HS-5 (cell line): ENCODE measurements around the gene VASH2.
"Not testable (repeated sequence)": the region's sequence is repeated elsewhere in the genome, so short reads cannot be mapped to it uniquely, and the experiment has no call there.

ENCODE experiments used
- DNase-seq: peaks from one replicate; pipeline ENCODE4 v3.0.0-alpha.2; 2012; ENCODE audit warnings: low read depth

Gene VASH2

GRCh38 chr1:212950243-212951125, at the start of gene VASH2:
VASH2 (plus strand) TSS chr1:212950541; CDS start chr1:212951543, 1,002 bp downstream.
- DNase-seq, result peak; percentile 37

GRCh38 chr1:212901290-212901689, 49.1 kb upstream of the VASH2 start:
- no peak for DNase-seq

- no peak for DNase-seq
These were observed 48.3 kb upstream of the VASH2 start for GRCh38 chr1:212902054-212902453.

GRCh38 chr1:212903664-212904063, 46.7 kb upstream of the VASH2 start:
- no peak for DNase-seq

GRCh38 chr1:212908071-212908470, 42.3 kb upstream of the VASH2 start:
- not testable (repeated sequence) for DNase-seq

- DNase-seq, result no peak
These were observed 41.4 kb upstream of the VASH2 start for GRCh38 chr1:212908971-212909370.

- no peak for DNase-seq
These were observed 40.7 kb upstream of the VASH2 start for GRCh38 chr1:212909652-212910063.

- DNase-seq, result not testable (repeated sequence)
These were observed 40.1 kb upstream of the VASH2 start for GRCh38 chr1:212910213-212910612.

GRCh38 chr1:212913638-212914037, 36.7 kb upstream of the VASH2 start:
- DNase-seq, result not testable (repeated sequence)

GRCh38 chr1:212914110-212914509, 36.2 kb upstream of the VASH2 start:
- not testable (repeated sequence) for DNase-seq

GRCh38 chr1:212914789-212915188, 35.6 kb upstream of the VASH2 start:
- DNase-seq, result no peak

- DNase-seq, result no peak
These were observed 34.9 kb upstream of the VASH2 start for GRCh38 chr1:212915245-212916091.

- DNase-seq, result no peak
These were observed 33.7 kb upstream of the VASH2 start for GRCh38 chr1:212916481-212917133.

GRCh38 chr1:212917134-212917485, 33.2 kb upstream of the VASH2 start:
- no peak for DNase-seq

GRCh38 chr1:212917858-212918257, 32.5 kb upstream of the VASH2 start:
- DNase-seq, result no peak

- no peak for DNase-seq
These were observed 31.5 kb upstream of the VASH2 start for GRCh38 chr1:212918824-212919223.

- no peak for DNase-seq
These were observed 30.1 kb upstream of the VASH2 start for GRCh38 chr1:212920246-212920645.

- DNase-seq, result no peak
These were observed 29.4 kb upstream of the VASH2 start for GRCh38 chr1:212920896-212921295.

- no peak for DNase-seq
These were observed 28.3 kb upstream of the VASH2 start for GRCh38 chr1:212922016-212922415.

- DNase-seq, result no peak
These were observed 24.0 kb upstream of the VASH2 start for GRCh38 chr1:212926372-212926771.

- no peak for DNase-seq
These were observed 21.7 kb upstream of the VASH2 start for GRCh38 chr1:212928323-212929291.
